Measurements from ENCODE around the gene TTC5.

Gene TTC5

DNA sequence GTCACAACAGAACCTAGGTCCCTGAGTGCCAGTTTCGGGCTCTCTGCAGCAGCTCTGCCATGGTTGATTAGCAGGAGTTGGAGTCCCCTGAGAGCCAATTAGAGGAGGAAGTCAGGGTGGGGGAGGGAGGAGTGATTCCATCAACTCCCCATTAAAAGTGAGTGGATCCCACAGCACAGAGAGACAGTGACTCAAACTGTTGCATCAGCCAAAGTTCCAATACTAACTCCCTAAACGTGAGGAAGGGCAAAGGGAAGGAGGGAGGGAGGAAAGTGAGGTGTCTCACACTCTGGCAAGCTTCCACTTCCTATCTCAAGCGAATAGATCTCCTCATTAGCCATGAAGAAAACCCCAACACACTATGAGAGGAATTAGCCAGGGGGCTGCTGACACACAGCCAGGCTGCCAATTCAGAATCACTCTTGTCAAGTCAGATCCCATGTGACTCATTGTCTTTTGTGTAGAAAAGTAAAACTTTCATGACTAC lies 43.1 kb downstream of the TTC5 start:
- no peak for TF ChIP-seq ZNF274 (IDR thresholded peaks at IDR 0.05; ENCODE audit: low read depth, low read length)
- H3K4me3 ChIP-seq (ENCODE audit: low read length): no peak overlapping the region

DNA sequence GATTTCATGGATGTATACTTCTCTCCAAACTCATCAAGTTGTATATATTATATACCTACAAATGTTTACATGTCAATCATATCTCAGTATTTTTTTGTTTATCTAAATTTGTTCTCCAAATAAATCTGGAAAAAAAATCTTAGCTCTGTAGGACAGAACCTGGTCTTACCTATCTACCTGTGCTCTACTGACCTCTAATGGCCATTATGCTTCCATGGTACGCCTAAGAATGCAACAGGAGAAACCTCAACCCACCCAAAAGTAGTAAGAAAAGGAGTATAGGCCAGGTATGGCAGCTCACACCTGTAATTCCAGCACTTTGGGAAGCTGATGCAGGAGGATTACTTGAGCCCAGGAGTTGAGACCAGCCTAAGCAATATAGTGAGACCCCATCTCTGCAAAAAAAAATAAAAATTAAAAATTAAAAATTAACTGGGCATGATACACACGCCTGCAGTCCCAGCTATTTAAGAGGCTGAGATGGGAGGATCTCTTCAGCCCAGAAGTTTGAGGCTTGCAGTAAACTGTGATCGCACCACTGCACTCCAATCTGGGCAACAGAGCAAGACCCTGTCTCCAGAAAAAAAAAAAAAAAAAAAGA lies 58.0 kb downstream of the TTC5 start:
- H3K4me3 ChIP-seq (ENCODE audit: low read length): no peak overlapping the region
- no peak for TF ChIP-seq ZNF274 (IDR thresholded peaks at IDR 0.05; ENCODE audit: low read depth, low read length)

Data from GM08714 (cell line).